Left lung (tissue), 10 donors: ENCODE results near the gene CFD. TPM values are rescaled to one million over a fixed set of nuclear protein-coding genes. Genes with fewer than 3 reads are reported as not detected.

Experiments
- ATAC-seq: fragments of 200-7000 bp; cut with Tn5 transposase; one replicate; pipeline ENCODE4 v1.9.1; 2020; ENCODE audit warnings: moderate library complexity
- DNase-seq, 4 donors: peaks; one replicate each; pipeline ENCODE4 v3.0.0-alpha.2; 2013 to 2020
- H3K27ac ChIP-seq, 2 donors: fragments of 200-600 bp; sonication (generic) in 1 of 2; one replicate each; pipeline versions ENCODE4 v1.5.0 to v1.8.0; 2020 to 2021
- H3K27me3 ChIP-seq, 2 donors: fragments of 200-600 bp; sonication (generic) in 1 of 2; one replicate each; pipeline versions ENCODE4 v1.5.0 to v1.8.0; 2020 to 2021
- H3K36me3 ChIP-seq, 2 donors: fragments of 200-600 bp; sonication (generic) in 1 of 2; one replicate each; pipeline versions ENCODE4 v1.5.0 to v1.8.0; 2020 to 2021
- H3K4me1 ChIP-seq, 2 donors: fragments of 200-600 bp; one replicate each; pipeline ENCODE4 v1.8.0; 2021
- H3K4me3 ChIP-seq, 2 donors: fragments of 200-600 bp; sonication (generic) in 1 of 2; one replicate each; pipeline versions ENCODE4 v1.5.0 to v1.8.0; 2020 to 2021; ENCODE audit warnings: mild to moderate bottlenecking in 1 of 2
- H3K9me3 ChIP-seq, 2 donors: fragments of 200-600 bp; sonication (generic) in 1 of 2; one replicate each; pipeline versions ENCODE4 v1.5.0 to v1.8.0; 2020 to 2021
- intact Hi-C, 2 donors: fragments of 100-400 bp; cut with DNase I; formaldehyde crosslinking; loops; one replicate each; pipeline versions ENCODE4 v1.11.2 to v1.14.2; 2022
- polyA plus RNA-seq, 6 donors: library from polyadenylated mRNA; unstranded; fragments of 120-200 nt; gene quantifications; one replicate each; pipeline ENCODE4 v1.2.1, GENCODE V29; 2013; ENCODE audit not compliant: insufficient read length in 6 of 6
- total RNA-seq, 2 donors: library from RNA; stranded (reverse); fragmentation: NEBNext Ultra II Directional; extraction: Animal tissue kit (Norgen Biotek cat#: 25700); gene quantifications; one replicate each; pipeline ENCODE4 v1.2.1, GENCODE V29; 2021
- TF ChIP-seq, protein P1 (sequence below), 2 donors: fragments of 200-600 bp; sonication (generic) in 1 of 2; IDR thresholded peaks; one replicate each; pipeline versions ENCODE4 v1.5.0 to v1.8.0; 2021; ENCODE audit warnings: antibody characterized with exemption in 2 of 2
- donor health status: DM: no; HTN: yes; CAD: no.
- donor health status: DM: no; HTN: no; CAD: no.

CFD gene
- total and polyA plus RNA-seq, 8 donors, result 4.9 to 85.3 (median 10.5) TPM

DNA sequence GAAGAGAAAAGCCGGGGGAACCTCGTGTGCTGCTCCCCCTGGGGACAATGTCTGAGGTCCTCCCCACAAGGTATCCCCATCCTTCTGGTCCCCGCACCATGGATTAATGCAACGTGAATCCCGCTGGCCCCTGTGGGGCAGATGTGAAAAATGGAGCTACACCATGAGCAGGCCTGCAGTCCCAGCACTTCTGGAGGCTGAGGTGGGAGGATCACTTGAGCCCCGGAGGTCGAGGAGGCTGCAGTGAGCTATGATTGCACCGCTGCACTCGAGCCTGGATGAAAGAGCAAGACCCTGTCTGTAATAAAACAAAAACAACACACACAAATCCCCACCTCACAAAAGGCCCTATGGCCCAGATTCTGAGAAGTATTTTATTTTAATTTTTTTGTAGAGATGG lies 1.2 kb upstream of the CFD start:
- ATAC-seq (no peak), DNase-seq (no peak)
- TF ChIP-seq, protein P1, sequence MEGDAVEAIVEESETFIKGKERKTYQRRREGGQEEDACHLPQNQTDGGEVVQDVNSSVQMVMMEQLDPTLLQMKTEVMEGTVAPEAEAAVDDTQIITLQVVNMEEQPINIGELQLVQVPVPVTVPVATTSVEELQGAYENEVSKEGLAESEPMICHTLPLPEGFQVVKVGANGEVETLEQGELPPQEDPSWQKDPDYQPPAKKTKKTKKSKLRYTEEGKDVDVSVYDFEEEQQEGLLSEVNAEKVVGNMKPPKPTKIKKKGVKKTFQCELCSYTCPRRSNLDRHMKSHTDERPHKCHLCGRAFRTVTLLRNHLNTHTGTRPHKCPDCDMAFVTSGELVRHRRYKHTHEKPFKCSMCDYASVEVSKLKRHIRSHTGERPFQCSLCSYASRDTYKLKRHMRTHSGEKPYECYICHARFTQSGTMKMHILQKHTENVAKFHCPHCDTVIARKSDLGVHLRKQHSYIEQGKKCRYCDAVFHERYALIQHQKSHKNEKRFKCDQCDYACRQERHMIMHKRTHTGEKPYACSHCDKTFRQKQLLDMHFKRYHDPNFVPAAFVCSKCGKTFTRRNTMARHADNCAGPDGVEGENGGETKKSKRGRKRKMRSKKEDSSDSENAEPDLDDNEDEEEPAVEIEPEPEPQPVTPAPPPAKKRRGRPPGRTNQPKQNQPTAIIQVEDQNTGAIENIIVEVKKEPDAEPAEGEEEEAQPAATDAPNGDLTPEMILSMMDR (IDR thresholded peaks at IDR 0.05), result no peak
- H3K27ac ChIP-seq, result no peak overlapping the region
- H3K36me3 ChIP-seq, result no peaks in the 10 kb centered on the region
- H3K4me3 ChIP-seq, result no peak overlapping the region
- H3K4me1 ChIP-seq, result peaks cover 0 to 40% of the 10 kb centered on the region in 2 donors
- peaks cover 1 to 45% of the 10 kb centered on the region in 2 donors for H3K27me3 ChIP-seq
- intact Hi-C loops, result loop anchor here in 1 of 2 donors (5.0 to 10.0 kb wide), 2 partner anchors 59 to 93 kb away; partner anchors contain the start of gene KISS1R
- no peaks in the 10 kb centered on the region for H3K9me3 ChIP-seq

DNA sequence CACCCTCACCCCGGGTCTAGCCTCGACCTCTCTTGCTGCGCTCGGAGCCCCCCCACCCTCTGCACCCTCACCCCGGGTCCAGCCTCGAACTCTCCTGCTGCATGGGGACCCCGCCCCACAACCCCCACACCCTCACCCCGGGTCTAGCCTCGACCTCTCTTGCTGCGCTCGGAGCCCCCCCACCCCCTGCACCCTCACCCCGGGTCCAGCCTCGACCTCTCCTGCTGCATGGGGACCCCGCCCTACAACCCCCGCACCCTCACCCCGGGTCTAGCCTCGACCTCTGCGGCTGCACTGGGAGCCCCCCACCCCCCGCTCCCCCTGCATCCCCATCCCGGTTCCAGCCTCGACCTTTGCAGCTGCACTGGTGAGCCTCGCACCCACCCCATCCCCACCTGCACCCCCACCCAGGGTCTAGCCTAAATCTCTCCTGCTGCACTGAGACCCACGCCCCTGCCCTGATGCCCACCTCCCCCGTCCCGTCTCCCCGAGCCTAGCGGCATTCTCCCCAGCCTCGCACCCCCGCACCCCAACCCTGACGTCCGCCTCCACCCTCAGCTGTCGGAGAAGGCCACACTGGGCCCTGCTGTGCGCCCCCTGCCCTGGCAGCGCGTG lies 1.8 kb downstream of the CFD start:
- Histone ChIP-seq H3K27me3 (peaks cover 0 to 40% of the 10 kb centered on the region in 2 donors), H3K27ac (no peak overlapping the region), H3K4me1 (peaks cover 0 to 50% of the 10 kb centered on the region in 2 donors), H3K36me3 (no peaks in the 10 kb centered on the region), H3K4me3 (no peak overlapping the region), H3K9me3 (no peaks in the 10 kb centered on the region)
- TF ChIP-seq, protein P1 (IDR thresholded peaks at IDR 0.05), result no peak
- intact Hi-C loops, result no loop called here
- DNase-seq (no peak), ATAC-seq (no peak)

DNA sequence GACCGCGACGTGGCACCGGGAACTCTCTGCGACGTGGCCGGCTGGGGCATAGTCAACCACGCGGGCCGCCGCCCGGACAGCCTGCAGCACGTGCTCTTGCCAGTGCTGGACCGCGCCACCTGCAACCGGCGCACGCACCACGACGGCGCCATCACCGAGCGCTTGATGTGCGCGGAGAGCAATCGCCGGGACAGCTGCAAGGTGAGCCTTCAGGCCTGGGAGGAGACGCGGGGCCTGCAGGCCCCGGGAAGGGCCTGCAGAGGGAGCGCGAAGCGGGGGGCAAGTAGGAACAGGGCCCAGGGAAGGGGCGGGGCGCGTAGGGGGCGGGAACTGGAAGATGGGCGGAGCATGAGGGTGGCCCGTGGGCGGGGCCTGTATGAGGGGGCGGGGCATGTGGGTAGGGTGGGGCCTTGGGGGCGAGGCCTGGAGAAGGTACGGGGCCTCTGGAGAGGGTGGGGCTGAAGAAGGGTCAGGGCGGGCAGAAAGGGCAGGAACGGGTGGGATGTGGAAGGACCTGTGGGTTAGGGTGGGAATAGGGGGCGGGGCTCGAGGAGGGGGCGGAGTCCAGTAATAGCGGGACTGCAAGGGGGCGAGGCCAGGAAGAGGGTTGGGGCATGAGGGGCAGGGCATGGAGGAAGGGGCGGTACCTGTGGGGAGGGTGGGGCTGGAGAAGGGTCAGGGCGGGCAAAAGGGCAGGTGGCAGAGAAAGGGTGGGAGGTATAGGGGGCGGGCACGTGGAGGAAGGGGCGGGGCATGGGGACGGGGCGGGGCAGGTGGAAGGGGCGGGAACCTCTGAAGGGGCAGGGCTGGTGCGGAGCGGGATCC lies 2.5 kb downstream of the CFD start:
- H3K27me3 ChIP-seq, result peaks cover 0 to 40% of the 10 kb centered on the region in 2 donors
- intact Hi-C loops, result no loop called here
- peaks cover 0 to 50% of the 10 kb centered on the region in 2 donors for H3K4me1 ChIP-seq
- no peaks in the 10 kb centered on the region for H3K9me3 ChIP-seq
- no peaks in the 10 kb centered on the region for H3K36me3 ChIP-seq
- H3K4me3 ChIP-seq, result peak overlapping the region in 1 of 2 donors; percentile 30
- ATAC-seq (peak; percentile 53), DNase-seq (peak in 1 of 4 donors; percentile 88)
- TF ChIP-seq, protein P1 (IDR thresholded peaks at IDR 0.05), result no peak
- no peak overlapping the region for H3K27ac ChIP-seq

DNA sequence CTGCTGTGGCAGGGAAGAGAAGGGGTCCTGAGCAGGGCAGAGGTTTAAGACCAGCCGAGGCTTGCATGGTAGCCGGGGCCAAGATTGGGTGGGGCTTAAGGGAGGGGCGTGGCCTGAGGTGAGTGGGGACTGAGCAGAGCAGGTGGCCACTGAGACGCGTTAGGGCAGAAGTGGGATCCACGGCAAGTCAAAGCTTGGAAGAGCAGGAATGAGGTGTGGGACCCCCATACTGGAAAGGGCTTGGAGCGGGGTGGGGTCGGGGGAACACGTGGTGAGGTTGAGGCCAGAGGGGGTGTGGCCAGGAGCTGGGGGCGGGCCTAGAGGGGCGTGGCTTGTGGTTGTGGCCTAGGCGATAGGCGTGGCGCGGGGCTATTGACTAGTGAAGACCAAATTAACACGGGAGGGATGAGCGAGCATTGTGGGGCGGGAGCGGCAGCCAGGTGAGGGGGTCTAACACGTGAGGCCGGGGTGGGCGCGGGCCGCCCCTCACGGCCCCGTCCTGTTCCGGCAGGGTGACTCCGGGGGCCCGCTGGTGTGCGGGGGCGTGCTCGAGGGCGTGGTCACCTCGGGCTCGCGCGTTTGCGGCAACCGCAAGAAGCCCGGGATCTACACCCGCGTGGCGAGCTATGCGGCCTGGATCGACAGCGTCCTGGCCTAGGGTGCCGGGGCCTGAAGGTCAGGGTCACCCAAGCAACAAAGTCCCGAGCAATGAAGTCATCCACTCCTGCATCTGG lies 3.3 kb downstream of the CFD start:
- H3K9me3 ChIP-seq, result no peaks in the 10 kb centered on the region
- H3K27me3 ChIP-seq, result peaks cover 0 to 37% of the 10 kb centered on the region in 2 donors
- H3K4me1 ChIP-seq, result peaks cover 0 to 50% of the 10 kb centered on the region in 2 donors
- no peak overlapping the region for H3K27ac ChIP-seq
- intact Hi-C loops, result no loop called here
- TF ChIP-seq, protein P1 (IDR thresholded peaks at IDR 0.05), result no peak
- H3K4me3 ChIP-seq, result peak overlapping the region in 1 of 2 donors; percentile 30
- peaks cover 0 to 6% of the 10 kb centered on the region in 2 donors for H3K36me3 ChIP-seq
- ATAC-seq (peak; percentile 35), DNase-seq (peak in 2 of 4 donors; percentile 74 to 89)
